Mammary epithelial cell (primary cell): ENCODE measurements around the gene YOD1.

ENCODE experiments used
- CTCF ChIP-seq, 2 donors: IDR thresholded peaks in 1 of 2; conservative IDR thresholded peaks in 1 of 2; 2 replicates each; pipeline ENCODE4 v1.5.1; 2011 to 2012; ENCODE audit warnings: inconsistent platforms in 2 of 2, low read length in 2 of 2, mild to moderate bottlenecking in 2 of 2, control low read depth in 1 of 2, low read depth in 1 of 2; ENCODE audit not compliant: insufficient read depth in 1 of 2; ENCODE audit errors: extremely low read depth in 1 of 2
- EZH2 ChIP-seq: IDR thresholded peaks from 2 replicates; pipeline ENCODE4 v1.6.1; 2012; ENCODE audit warnings: low read length, inconsistent platforms, borderline replicate concordance

DNA sequence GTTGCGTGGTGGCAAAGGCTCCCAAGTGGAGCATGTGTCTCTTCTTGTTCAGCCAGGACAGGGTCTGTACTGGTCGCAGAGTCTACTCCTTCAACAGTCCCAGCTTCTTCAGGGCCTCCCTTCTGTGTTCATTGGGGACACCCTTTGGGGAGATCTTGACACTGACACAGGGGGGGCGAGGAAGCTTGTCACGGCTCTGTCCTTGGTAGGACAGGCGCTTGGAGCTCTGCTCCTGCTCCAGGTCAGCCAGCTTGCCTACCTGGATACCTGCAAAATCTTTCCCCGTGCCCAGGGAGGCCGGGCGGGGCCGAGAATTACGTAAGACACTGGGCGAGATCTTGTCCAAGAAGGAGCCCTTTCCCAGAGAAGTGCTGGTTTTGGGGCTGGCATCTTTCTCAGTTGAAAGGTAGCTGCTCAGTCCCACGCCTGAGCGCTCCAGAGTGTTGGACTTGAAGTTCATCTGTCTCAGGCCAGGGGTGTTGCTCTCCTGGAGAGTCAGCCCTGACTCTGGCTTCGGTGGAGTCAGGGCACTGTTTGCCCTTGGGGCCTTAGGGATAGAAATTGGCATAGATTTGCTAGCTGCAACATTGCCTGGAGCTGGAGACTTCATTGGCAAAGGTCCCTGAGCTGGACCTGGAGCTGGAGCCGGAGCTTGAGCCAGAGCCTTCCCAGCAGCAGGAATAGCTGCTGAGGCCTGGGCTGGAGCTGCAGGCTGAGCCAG, 29.0 kb downstream of the YOD1 start:
- TF ChIP-seq CTCF (conservative IDR thresholded peaks at IDR 0.05 in 1 of 2, IDR thresholded peaks at IDR 0.05 in 1 of 2; ENCODE audit: extremely low read depth in 1 of 2, insufficient read depth in 1 of 2, low read depth in 1 of 2, low read length in 2 of 2) (no peak), EZH2 (no peak)
